Astrocyte (in vitro differentiated cells and primary cell): ENCODE data around the gene APBA2.

Experiments
- EZH2 ChIP-seq: IDR thresholded peaks from 2 replicates; pipeline ENCODE4 v1.6.1; 2012; ENCODE audit warnings: mild to moderate bottlenecking, low read length, inconsistent platforms; ENCODE audit not compliant: insufficient read depth
- TF ChIP-seq, protein P1 (sequence below): IDR thresholded peaks from 2 replicates; pipeline ENCODE4 v1.5.1; 2011; ENCODE audit warnings: low read depth, mild to moderate bottlenecking, inconsistent platforms, low read length, moderate library complexity; ENCODE audit not compliant: insufficient read depth

DNA sequence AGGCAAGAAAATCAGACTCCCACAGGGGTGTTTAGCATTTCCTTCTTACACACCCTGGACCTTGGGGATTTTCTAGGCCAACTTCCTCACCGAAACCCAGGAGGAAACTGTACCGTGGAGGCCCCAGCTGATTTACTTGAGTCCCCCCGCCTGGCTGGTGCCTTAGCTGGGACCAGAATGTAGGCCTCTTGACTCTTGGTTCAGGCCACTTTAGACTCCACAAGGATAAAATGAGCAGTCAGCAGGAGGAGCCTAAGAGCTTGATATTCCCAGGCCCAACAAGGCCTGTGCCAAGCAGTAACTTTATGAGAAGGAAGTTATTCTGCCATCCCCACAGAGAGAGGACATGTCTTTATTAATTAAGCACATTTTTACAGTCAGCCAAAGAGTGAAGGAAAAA lies 4.6 kb upstream of the APBA2 start:
- TF ChIP-seq, protein P1, sequence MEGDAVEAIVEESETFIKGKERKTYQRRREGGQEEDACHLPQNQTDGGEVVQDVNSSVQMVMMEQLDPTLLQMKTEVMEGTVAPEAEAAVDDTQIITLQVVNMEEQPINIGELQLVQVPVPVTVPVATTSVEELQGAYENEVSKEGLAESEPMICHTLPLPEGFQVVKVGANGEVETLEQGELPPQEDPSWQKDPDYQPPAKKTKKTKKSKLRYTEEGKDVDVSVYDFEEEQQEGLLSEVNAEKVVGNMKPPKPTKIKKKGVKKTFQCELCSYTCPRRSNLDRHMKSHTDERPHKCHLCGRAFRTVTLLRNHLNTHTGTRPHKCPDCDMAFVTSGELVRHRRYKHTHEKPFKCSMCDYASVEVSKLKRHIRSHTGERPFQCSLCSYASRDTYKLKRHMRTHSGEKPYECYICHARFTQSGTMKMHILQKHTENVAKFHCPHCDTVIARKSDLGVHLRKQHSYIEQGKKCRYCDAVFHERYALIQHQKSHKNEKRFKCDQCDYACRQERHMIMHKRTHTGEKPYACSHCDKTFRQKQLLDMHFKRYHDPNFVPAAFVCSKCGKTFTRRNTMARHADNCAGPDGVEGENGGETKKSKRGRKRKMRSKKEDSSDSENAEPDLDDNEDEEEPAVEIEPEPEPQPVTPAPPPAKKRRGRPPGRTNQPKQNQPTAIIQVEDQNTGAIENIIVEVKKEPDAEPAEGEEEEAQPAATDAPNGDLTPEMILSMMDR, result no peak
- no peak for TF ChIP-seq EZH2
